Sigmoid colon (tissue), 4 donors: Measurements from ENCODE around the gene DMRTA2.

ENCODE experiments used
- CTCF ChIP-seq, 4 experiments: fragments of 450-650 bp in 3 of 4; fragments of 200-600 bp in 1 of 4; IDR thresholded peaks; one replicate each; pipeline ENCODE4 v1.5.1; 2016 to 2019; ENCODE audit warnings: antibody characterized with exemption in 4 of 4, mild to moderate bottlenecking in 3 of 4, moderate library complexity in 2 of 4
- EP300 ChIP-seq, 4 donors: sonication (generic); formaldehyde crosslinking; IDR thresholded peaks; one replicate each; pipeline ENCODE4 v1.6.1; 2017; ENCODE audit warnings: antibody characterized with exemption in 4 of 4
- POLR2A ChIP-seq, 2 donors: fragments of 450-650 bp; IDR thresholded peaks; one replicate each; pipeline ENCODE4 v1.6.1; 2016; ENCODE audit warnings: antibody characterized with exemption in 2 of 2, mild to moderate bottlenecking in 2 of 2, moderate library complexity in 2 of 2
- POLR2AphosphoS5 ChIP-seq, 4 donors: sonication (generic); formaldehyde crosslinking; IDR thresholded peaks; one replicate each; pipeline ENCODE4 v1.6.1; 2017; ENCODE audit warnings: antibody characterized with exemption in 4 of 4

- no peak for TF ChIP-seq CTCF (IDR thresholded peaks at IDR 0.05)
- no peak for TF ChIP-seq POLR2A (IDR thresholded peaks at IDR 0.05)
- TF ChIP-seq POLR2AphosphoS5 (IDR thresholded peaks at IDR 0.05): no peak
- TF ChIP-seq EP300 (IDR thresholded peaks at IDR 0.05): no peak
Measured at GRCh38 chr1:50369008-50369634, 54.1 kb downstream of the DMRTA2 start.
